ENCODE measurements around the gene AQP3.
"Not testable (repeated sequence)": the region's sequence is repeated elsewhere in the genome, so short reads cannot be mapped to it uniquely, and the experiment has no call there.

The AQP3 gene

DNA sequence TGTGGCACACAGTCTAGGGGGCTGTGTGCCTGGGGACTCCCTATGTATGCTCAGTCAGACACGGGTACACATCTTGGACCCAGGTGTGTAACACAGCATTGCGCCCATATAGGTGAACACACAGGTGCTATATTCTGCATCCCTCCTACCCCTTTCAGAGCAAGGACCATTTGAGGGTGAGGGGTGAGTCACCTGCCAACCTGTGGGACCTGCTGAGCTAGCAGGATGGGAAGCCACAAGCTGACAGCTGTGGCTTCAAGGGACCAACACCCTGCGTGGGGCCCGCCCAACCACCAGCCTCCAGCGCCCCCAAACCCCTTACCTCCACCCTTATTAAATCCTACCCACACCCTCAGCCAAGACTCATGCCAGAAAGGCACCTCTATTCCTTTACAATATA lies 30.4 kb downstream of the AQP3 start:
- H3K4me3 ChIP-seq (ENCODE audit: low read length) = no peak overlapping the region

DNA sequence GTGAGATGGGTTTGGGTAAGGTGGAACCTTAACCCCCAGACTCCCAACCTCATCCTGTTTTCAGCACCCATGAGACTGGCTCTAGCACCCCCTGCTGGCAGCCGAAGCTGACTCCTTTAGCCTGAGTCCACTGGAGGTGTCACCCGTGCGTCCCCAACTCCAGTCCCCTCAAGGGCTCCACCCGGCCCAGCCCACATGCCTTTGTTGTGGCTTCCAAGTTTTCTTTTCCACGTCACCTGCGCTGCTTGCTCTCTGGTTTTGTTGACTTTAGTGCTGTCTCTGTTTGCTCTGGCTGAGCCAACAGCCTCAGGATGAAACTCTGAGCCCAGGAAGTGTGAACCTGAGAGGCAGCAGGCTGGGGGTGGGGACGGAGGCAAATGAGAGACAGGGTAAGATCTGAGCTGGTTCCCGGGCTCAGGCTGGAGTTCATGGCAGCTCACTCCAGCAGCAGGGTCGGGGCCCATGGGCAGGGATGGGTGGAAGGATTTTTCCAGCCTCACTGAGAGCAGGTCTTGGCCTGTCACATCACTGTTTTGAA lies 31.8 kb downstream of the AQP3 start:
- no peaks in the 10 kb centered on the region for H3K36me3 ChIP-seq (ENCODE audit: control insufficient read depth, insufficient read depth, low read length)
- H3K9ac ChIP-seq (ENCODE audit: low read length) = no peak overlapping the region
- H3K27ac ChIP-seq (ENCODE audit: low read depth, low read length) = no peak overlapping the region
- no peak overlapping the region for H3K4me3 ChIP-seq (ENCODE audit: low read length)
- no peaks in the 10 kb centered on the region for H3K4me1 ChIP-seq (ENCODE audit: control insufficient read depth, insufficient read depth, low read length)
- no peaks in the 10 kb centered on the region for H3K27me3 ChIP-seq (ENCODE audit: control insufficient read depth, insufficient read depth, low read length)

More for the DNA sequence above, 30.4 kb downstream of the AQP3 start:
- Histone ChIP-seq H3K27me3 (ENCODE audit: control insufficient read depth, insufficient read depth, low read length) (no peaks in the 10 kb centered on the region), H3K36me3 (ENCODE audit: control insufficient read depth, insufficient read depth, low read length) (no peaks in the 10 kb centered on the region), H3K9ac (ENCODE audit: low read length) (no peak overlapping the region), H3K4me1 (ENCODE audit: control insufficient read depth, insufficient read depth, low read length) (no peaks in the 10 kb centered on the region), H3K27ac (ENCODE audit: low read depth, low read length) (no peak overlapping the region)

DNA sequence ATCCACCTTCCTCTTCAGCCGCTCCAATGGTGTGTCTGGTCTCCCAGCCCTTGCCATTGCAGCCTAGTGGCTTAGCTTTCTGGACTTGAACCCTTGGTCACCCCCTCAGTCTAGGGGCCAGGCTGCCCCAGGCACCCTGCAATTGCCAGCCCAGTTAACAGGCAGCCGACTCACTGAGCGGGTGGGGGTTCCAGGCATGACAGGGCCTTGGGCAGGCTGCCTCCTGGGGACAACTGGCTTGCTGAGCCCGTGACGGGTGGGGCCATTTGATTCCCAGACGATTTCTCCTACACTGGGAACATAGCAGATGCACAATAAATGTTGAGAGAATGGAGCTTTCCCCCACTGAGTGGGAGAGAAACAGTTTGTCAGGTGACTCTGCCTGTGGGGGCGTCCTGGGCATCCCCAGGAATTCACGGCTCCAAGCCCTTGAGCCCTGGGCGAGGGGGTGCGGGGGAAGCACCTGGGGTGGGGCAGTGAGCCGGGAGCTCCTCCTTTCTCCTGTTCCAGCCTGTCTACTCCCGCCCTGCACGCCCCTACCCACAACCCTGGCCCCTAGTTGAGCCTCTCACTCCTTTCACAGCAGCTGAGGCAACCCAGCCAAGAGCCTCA lies 32.4 kb downstream of the AQP3 start:
- no peak overlapping the region for H3K4me3 ChIP-seq (ENCODE audit: low read length)
- H3K9ac ChIP-seq (ENCODE audit: low read length) = no peak overlapping the region
- H3K27me3 ChIP-seq (ENCODE audit: control insufficient read depth, insufficient read depth, low read length) = no peaks in the 10 kb centered on the region
- H3K4me1 ChIP-seq (ENCODE audit: control insufficient read depth, insufficient read depth, low read length) = no peaks in the 10 kb centered on the region
- no peak overlapping the region for H3K27ac ChIP-seq (ENCODE audit: low read depth, low read length)
- no peaks in the 10 kb centered on the region for H3K36me3 ChIP-seq (ENCODE audit: control insufficient read depth, insufficient read depth, low read length)

DNA sequence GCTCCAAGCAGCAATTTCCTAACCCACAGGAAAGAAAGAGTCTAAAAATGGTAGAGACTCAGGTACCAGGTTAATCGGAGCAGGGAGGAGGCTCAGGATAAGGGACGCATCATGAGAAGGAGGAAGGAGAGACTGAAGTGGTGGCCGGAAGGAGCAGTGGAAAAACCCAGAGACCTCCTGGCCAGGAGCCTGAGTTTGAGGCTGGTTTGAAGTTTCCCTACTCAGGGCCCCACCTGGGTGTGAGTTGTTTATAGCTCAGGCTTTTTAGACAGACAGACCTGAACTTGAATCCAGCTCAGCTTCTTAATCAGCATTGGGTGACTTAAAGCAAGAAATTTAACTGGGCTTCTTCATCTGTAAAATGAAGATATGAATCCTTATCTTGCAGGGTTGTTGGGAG lies 33.1 kb downstream of the AQP3 start:
- Histone ChIP-seq H3K36me3 (ENCODE audit: control insufficient read depth, insufficient read depth, low read length) (no peaks in the 10 kb centered on the region), H3K27me3 (ENCODE audit: control insufficient read depth, insufficient read depth, low read length) (no peaks in the 10 kb centered on the region), H3K9ac (ENCODE audit: low read length) (no peak overlapping the region), H3K27ac (ENCODE audit: low read depth, low read length) (no peak overlapping the region), H3K4me3 (ENCODE audit: low read length) (no peak overlapping the region), H3K4me1 (ENCODE audit: control insufficient read depth, insufficient read depth, low read length) (no peaks in the 10 kb centered on the region)

GRCh38 chr9:33408087-33408486 lies 39.3 kb downstream of the AQP3 start:
- Histone ChIP-seq H3K4me1 (ENCODE audit: control insufficient read depth, insufficient read depth, low read length) (no peaks in the 10 kb centered on the region), H3K27ac (ENCODE audit: low read depth, low read length) (no peak overlapping the region), H3K4me3 (ENCODE audit: low read length) (no peak overlapping the region), H3K9ac (ENCODE audit: low read length) (no peak overlapping the region), H3K36me3 (ENCODE audit: control insufficient read depth, insufficient read depth, low read length) (no peaks in the 10 kb centered on the region), H3K27me3 (ENCODE audit: control insufficient read depth, insufficient read depth, low read length) (no peaks in the 10 kb centered on the region)

DNA sequence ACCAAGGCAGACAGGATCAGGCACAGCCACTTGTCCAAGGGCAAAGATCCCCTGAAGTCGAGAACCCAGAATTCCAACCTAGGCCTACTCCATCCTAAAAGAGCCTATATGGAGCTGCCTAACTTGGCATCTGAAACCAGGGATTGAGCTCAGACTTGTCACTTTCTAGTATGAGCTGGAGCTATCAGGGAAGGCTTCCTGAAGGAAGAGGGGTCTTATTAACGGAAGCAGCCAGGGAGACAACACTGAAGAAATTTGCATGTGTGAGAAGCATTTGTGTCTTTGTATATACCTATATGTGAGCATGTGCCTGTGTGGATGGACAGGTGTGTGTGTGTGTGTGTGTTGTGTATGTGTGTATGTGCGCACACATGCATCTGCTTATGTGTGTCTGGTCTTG lies 40.3 kb downstream of the AQP3 start:
- no peaks in the 10 kb centered on the region for H3K4me1 ChIP-seq (ENCODE audit: control insufficient read depth, insufficient read depth, low read length)

DNA sequence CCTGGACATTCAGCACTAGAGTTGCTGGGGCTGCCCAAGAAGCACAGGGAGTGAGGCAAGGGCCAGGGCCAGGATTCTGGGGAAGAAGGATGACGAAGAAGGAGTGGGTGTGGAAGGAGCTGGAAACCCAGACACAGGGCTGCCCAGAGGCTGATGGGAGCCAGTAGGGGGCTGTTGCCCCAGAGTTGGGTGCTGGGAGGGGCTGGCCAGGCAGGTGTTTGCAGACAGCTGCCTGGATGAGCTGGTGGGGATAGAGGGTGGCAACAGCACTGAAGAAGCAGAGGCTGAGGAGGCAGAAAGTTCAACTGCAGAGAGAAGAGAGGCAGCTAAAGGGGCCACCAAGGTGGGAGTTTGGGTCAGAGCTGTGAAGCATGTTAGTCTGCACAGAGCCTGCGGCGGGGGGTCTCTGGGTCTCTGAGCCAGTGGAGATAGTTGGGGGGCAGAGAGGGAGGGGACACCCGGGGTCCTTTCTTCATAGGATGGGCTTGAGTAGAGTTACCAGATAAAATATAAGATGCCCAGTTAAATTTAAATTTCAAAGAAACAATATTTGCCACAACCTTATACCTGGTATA lies 42.5 kb downstream of the AQP3 start:
- no peaks in the 10 kb centered on the region for H3K4me1 ChIP-seq (ENCODE audit: control insufficient read depth, insufficient read depth, low read length)
- H3K27me3 ChIP-seq (ENCODE audit: control insufficient read depth, insufficient read depth, low read length) = no peaks in the 10 kb centered on the region
- no peaks in the 10 kb centered on the region for H3K36me3 ChIP-seq (ENCODE audit: control insufficient read depth, insufficient read depth, low read length)
- no peak overlapping the region for H3K4me3 ChIP-seq (ENCODE audit: low read length)
- H3K9ac ChIP-seq (ENCODE audit: low read length) = no peak overlapping the region
- no peak overlapping the region for H3K27ac ChIP-seq (ENCODE audit: low read depth, low read length)

More for the DNA sequence above, 40.3 kb downstream of the AQP3 start:
- H3K4me3 ChIP-seq (ENCODE audit: low read length) = no peak overlapping the region
- H3K27me3 ChIP-seq (ENCODE audit: control insufficient read depth, insufficient read depth, low read length) = no peaks in the 10 kb centered on the region
- no peak overlapping the region for H3K9ac ChIP-seq (ENCODE audit: low read length)
- no peak overlapping the region for H3K27ac ChIP-seq (ENCODE audit: low read depth, low read length)
- H3K36me3 ChIP-seq (ENCODE audit: control insufficient read depth, insufficient read depth, low read length) = no peaks in the 10 kb centered on the region

GRCh38 chr9:33403941-33404787 lies 43.2 kb downstream of the AQP3 start:
- no peaks in the 10 kb centered on the region for H3K27me3 ChIP-seq (ENCODE audit: control insufficient read depth, insufficient read depth, low read length)
- H3K36me3 ChIP-seq (ENCODE audit: control insufficient read depth, insufficient read depth, low read length) = no peaks in the 10 kb centered on the region
- H3K9ac ChIP-seq (ENCODE audit: low read length) = no peak overlapping the region
- no peaks in the 10 kb centered on the region for H3K4me1 ChIP-seq (ENCODE audit: control insufficient read depth, insufficient read depth, low read length)
- no peak overlapping the region for H3K27ac ChIP-seq (ENCODE audit: low read depth, low read length)
- no peak overlapping the region for H3K4me3 ChIP-seq (ENCODE audit: low read length)

DNA sequence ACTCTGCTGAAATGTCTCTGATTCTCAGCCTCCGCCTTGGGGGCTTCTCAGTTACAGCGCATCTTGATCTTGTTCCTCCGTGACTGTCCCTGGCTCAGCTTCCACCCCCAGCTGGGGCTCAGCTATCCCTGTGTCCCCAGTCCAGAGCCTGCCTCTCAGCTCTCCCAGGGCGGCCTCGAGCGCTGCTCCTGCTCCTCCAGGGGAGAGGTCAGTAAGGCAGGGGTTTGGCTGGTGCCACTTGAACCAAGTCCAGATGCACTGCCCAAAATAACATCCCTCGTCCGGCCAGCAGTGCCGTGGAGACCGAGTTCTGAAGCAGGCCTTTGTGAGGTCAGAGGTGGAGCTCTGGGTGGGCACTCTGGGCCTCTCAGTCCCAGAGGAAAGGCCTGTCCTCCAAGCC lies 45.0 kb downstream of the AQP3 start, which contains the start of gene AQP7:
TSS of gene AQP7 (minus strand) at position 198 of the 400 bp plus-strand sequence. CDS start 1,306 bp downstream, outside the sequence.
- H3K9ac ChIP-seq (ENCODE audit: low read length); H3K36me3 ChIP-seq (ENCODE audit: control insufficient read depth, insufficient read depth, low read length); H3K4me1 ChIP-seq (ENCODE audit: control insufficient read depth, insufficient read depth, low read length); H3K27ac ChIP-seq (ENCODE audit: low read depth, low read length); H3K27me3 ChIP-seq (ENCODE audit: control insufficient read depth, insufficient read depth, low read length); H3K4me3 ChIP-seq (ENCODE audit: low read length): not testable (repeated sequence)

DNA sequence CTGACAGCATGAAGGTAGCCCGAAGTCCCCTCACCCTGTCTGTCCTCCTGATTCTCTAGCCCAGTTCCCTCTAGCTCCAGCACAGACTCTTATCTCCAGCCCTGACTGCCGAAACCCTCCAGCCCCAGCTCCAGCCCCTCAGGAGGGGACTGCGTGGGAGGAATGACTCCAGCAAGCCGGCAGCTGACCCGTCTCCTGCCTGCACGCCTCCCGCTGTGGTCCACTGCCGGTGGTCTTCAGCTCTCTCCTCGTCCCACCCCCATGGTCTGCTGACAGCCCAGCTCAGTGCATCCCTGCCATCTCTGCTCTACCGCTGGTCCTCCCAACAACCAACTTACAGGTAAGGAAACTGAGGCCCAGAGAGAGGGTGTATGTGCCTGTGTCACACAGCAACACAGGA lies 45.6 kb downstream of the AQP3 start:
- H3K4me1 ChIP-seq (ENCODE audit: control insufficient read depth, insufficient read depth, low read length); H3K4me3 ChIP-seq (ENCODE audit: low read length); H3K9ac ChIP-seq (ENCODE audit: low read length); H3K27me3 ChIP-seq (ENCODE audit: control insufficient read depth, insufficient read depth, low read length); H3K27ac ChIP-seq (ENCODE audit: low read depth, low read length); H3K36me3 ChIP-seq (ENCODE audit: control insufficient read depth, insufficient read depth, low read length): not testable (repeated sequence)

GRCh38 chr9:33399047-33399446 lies 48.3 kb downstream of the AQP3 start:
- H3K4me3 ChIP-seq (ENCODE audit: low read length); H3K4me1 ChIP-seq (ENCODE audit: control insufficient read depth, insufficient read depth, low read length); H3K27me3 ChIP-seq (ENCODE audit: control insufficient read depth, insufficient read depth, low read length); H3K36me3 ChIP-seq (ENCODE audit: control insufficient read depth, insufficient read depth, low read length); H3K27ac ChIP-seq (ENCODE audit: low read depth, low read length); H3K9ac ChIP-seq (ENCODE audit: low read length): not testable (repeated sequence)

DNA sequence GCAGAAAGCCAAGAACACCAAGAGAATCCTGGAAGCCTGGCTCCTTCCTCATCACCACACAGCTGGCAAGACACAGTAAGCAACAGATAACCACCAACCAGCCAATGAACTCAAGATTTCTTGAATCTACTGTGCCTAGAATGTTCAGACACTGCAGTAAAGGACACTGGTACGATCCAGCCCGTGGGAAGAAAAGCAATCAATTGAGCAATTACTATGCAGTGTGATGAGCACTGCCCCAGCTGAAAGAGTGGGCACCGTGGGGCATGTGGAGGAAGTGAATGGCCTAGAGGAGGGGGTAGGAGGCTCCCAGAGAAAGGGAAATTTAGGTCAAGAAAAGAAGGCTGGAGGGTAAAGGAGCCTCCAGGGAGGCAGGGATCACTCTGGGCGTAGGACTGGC lies 49.6 kb downstream of the AQP3 start:
- H3K4me1 ChIP-seq (ENCODE audit: control insufficient read depth, insufficient read depth, low read length); H3K4me3 ChIP-seq (ENCODE audit: low read length); H3K27ac ChIP-seq (ENCODE audit: low read depth, low read length): not testable (repeated sequence)

More for the DNA sequence above, 49.6 kb downstream of the AQP3 start:
- H3K36me3 ChIP-seq (ENCODE audit: control insufficient read depth, insufficient read depth, low read length); H3K27me3 ChIP-seq (ENCODE audit: control insufficient read depth, insufficient read depth, low read length); H3K9ac ChIP-seq (ENCODE audit: low read length): not testable (repeated sequence)
